Ishikawa (cell line): ENCODE data around the gene SLC25A15.

Experiments used
- CREB1 ChIP-seq: IDR thresholded peaks from 2 replicates; pipeline ENCODE4 v1.6.1; 2012; ENCODE audit warnings: low read depth
- FOXM1 ChIP-seq: IDR thresholded peaks from 2 replicates; pipeline ENCODE4 v1.6.1; 2012; ENCODE audit warnings: low read depth, borderline replicate concordance
- RAD21 ChIP-seq: IDR thresholded peaks from 2 replicates; pipeline ENCODE4 v1.6.1; 2012; ENCODE audit warnings: low read depth
- TF ChIP-seq, protein P1 (sequence below): IDR thresholded peaks from 2 replicates; pipeline ENCODE4 v1.6.1; 2012

DNA sequence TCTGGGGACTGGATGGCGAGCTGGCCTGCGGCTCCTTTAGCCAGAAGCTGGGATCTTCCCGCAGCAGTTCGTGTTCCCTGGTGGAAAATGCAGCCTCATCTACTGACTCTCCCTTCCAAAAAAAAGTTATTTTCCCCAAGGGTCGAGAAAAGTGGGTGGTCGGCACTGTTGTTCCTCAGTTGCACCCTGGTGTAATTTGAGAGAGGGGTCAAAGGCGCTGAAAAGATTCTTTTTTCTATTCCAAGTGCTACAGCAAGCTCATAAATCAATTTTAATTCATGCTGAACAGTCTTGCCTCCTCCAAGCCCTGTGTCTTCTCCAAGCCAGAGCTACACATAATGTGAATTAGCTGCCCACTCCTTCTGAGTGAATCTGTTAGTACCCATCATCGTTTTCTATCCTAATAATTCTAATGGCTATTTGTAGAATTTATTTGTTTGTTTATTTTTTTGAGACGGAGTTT lies 774 bp downstream of the SLC25A15 start:
- no peak for TF ChIP-seq FOXM1
- TF ChIP-seq, protein P1, sequence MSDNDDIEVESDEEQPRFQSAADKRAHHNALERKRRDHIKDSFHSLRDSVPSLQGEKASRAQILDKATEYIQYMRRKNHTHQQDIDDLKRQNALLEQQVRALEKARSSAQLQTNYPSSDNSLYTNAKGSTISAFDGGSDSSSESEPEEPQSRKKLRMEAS = no peak
- no peak for TF ChIP-seq RAD21
- no peak for TF ChIP-seq CREB1
